ENCODE results near the gene KEL. TPM values are rescaled to one million over a fixed set of nuclear protein-coding genes. Genes with fewer than 3 reads are reported as not detected.

KEL gene
- total and polyA plus RNA-seq, 4 donors, result 0.18 to 81.0 (median 0.36) TPM

GRCh38 chr7:142905759-142906158 is 56.4 kb downstream of the KEL start:
- no peak for DNase-seq (ENCODE audit: low spot score)
- Histone ChIP-seq H3K27ac (ENCODE audit: low read depth in 1 of 2, low read length in 2 of 2) (no peak overlapping the region), H3K27me3 (ENCODE audit: control insufficient read depth in 4 of 4, insufficient read depth in 4 of 4, low read length in 3 of 4) (no peaks in the 10 kb centered on the region), H3K4me1 (ENCODE audit: control insufficient read depth in 4 of 4, insufficient read depth in 4 of 4, low read length in 3 of 4) (no peaks in the 10 kb centered on the region), H3K36me3 (ENCODE audit: control insufficient read depth in 4 of 4, insufficient read depth in 3 of 4, low read depth in 1 of 4, low read length in 3 of 4) (no peaks in the 10 kb centered on the region), H3K9ac (ENCODE audit: low read depth in 1 of 2, low read length in 2 of 2) (no peak overlapping the region), H3K4me3 (ENCODE audit: low read depth in 1 of 3, low read length in 3 of 3) (no peak overlapping the region), H3K9me3 (ENCODE audit: control insufficient read depth in 4 of 4, low read length in 3 of 4) (no peaks in the 10 kb centered on the region)
- WGBS, result 80% methylated on average over 2 of the region's 2 CpGs
- TF ChIP-seq RAD21 (IDR thresholded peaks at IDR 0.05) (no peak), SP1 (IDR thresholded peaks at IDR 0.05) (no peak), EGR1 (IDR thresholded peaks at IDR 0.05; ENCODE audit: low read depth in 2 of 2) (no peak), HNF4G (IDR thresholded peaks at IDR 0.05) (no peak), FOXA2 (IDR thresholded peaks at IDR 0.05) (no peak), TAF1 (conservative IDR thresholded peaks at IDR 0.05) (no peak), GABPA (IDR thresholded peaks at IDR 0.05 in 1 of 2, conservative IDR thresholded peaks at IDR 0.05 in 1 of 2) (no peak), ATF3 (IDR thresholded peaks at IDR 0.05) (no peak)
- TF ChIP-seq, protein P1, sequence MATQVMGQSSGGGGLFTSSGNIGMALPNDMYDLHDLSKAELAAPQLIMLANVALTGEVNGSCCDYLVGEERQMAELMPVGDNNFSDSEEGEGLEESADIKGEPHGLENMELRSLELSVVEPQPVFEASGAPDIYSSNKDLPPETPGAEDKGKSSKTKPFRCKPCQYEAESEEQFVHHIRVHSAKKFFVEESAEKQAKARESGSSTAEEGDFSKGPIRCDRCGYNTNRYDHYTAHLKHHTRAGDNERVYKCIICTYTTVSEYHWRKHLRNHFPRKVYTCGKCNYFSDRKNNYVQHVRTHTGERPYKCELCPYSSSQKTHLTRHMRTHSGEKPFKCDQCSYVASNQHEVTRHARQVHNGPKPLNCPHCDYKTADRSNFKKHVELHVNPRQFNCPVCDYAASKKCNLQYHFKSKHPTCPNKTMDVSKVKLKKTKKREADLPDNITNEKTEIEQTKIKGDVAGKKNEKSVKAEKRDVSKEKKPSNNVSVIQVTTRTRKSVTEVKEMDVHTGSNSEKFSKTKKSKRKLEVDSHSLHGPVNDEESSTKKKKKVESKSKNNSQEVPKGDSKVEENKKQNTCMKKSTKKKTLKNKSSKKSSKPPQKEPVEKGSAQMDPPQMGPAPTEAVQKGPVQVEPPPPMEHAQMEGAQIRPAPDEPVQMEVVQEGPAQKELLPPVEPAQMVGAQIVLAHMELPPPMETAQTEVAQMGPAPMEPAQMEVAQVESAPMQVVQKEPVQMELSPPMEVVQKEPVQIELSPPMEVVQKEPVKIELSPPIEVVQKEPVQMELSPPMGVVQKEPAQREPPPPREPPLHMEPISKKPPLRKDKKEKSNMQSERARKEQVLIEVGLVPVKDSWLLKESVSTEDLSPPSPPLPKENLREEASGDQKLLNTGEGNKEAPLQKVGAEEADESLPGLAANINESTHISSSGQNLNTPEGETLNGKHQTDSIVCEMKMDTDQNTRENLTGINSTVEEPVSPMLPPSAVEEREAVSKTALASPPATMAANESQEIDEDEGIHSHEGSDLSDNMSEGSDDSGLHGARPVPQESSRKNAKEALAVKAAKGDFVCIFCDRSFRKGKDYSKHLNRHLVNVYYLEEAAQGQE (IDR thresholded peaks at IDR 0.05), result no peak
- TF ChIP-seq, protein P2, sequence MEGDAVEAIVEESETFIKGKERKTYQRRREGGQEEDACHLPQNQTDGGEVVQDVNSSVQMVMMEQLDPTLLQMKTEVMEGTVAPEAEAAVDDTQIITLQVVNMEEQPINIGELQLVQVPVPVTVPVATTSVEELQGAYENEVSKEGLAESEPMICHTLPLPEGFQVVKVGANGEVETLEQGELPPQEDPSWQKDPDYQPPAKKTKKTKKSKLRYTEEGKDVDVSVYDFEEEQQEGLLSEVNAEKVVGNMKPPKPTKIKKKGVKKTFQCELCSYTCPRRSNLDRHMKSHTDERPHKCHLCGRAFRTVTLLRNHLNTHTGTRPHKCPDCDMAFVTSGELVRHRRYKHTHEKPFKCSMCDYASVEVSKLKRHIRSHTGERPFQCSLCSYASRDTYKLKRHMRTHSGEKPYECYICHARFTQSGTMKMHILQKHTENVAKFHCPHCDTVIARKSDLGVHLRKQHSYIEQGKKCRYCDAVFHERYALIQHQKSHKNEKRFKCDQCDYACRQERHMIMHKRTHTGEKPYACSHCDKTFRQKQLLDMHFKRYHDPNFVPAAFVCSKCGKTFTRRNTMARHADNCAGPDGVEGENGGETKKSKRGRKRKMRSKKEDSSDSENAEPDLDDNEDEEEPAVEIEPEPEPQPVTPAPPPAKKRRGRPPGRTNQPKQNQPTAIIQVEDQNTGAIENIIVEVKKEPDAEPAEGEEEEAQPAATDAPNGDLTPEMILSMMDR (IDR thresholded peaks at IDR 0.05; ENCODE audit: low read depth, low read length, missing input control), result no peak

DNA sequence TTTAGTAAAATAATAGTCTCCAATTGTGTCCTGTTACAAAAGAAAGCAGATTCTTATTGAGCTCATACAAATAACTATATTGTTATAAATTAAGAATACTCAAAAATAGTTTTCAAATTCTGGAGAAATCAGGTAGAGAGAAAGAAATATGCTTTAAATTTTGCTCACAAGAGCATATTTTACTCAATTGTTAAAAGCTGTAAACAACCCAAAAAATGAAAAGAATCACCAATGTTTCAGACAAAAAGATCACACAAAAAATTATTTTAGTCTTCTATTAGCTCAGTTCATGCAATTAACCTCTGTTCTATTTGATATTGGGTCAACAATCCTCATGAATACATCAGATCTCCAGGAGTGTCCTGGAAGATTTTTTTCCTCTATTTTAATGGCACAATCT is 58.0 kb downstream of the KEL start:
- Histone ChIP-seq H3K27me3 (ENCODE audit: control insufficient read depth in 4 of 4, insufficient read depth in 4 of 4, low read length in 3 of 4) (no peaks in the 10 kb centered on the region), H3K4me3 (ENCODE audit: low read depth in 1 of 3, low read length in 3 of 3) (no peak overlapping the region), H3K36me3 (ENCODE audit: control insufficient read depth in 4 of 4, insufficient read depth in 3 of 4, low read depth in 1 of 4, low read length in 3 of 4) (no peaks in the 10 kb centered on the region), H3K9ac (ENCODE audit: low read depth in 1 of 2, low read length in 2 of 2) (no peak overlapping the region), H3K4me1 (ENCODE audit: control insufficient read depth in 4 of 4, insufficient read depth in 4 of 4, low read length in 3 of 4) (no peaks in the 10 kb centered on the region), H3K9me3 (ENCODE audit: control insufficient read depth in 4 of 4, low read length in 3 of 4) (no peaks in the 10 kb centered on the region), H3K27ac (ENCODE audit: low read depth in 1 of 2, low read length in 2 of 2) (no peak overlapping the region)
- no peak for TF ChIP-seq FOXA1 (IDR thresholded peaks at IDR 0.05)
- TF ChIP-seq, protein P3, sequence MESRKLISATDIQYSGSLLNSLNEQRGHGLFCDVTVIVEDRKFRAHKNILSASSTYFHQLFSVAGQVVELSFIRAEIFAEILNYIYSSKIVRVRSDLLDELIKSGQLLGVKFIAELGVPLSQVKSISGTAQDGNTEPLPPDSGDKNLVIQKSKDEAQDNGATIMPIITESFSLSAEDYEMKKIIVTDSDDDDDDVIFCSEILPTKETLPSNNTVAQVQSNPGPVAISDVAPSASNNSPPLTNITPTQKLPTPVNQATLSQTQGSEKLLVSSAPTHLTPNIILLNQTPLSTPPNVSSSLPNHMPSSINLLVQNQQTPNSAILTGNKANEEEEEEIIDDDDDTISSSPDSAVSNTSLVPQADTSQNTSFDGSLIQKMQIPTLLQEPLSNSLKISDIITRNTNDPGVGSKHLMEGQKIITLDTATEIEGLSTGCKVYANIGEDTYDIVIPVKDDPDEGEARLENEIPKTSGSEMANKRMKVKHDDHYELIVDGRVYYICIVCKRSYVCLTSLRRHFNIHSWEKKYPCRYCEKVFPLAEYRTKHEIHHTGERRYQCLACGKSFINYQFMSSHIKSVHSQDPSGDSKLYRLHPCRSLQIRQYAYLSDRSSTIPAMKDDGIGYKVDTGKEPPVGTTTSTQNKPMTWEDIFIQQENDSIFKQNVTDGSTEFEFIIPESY (IDR thresholded peaks at IDR 0.05), result no peak
- no peak for TF ChIP-seq JUND (IDR thresholded peaks at IDR 0.05)
- TF ChIP-seq, protein P4, sequence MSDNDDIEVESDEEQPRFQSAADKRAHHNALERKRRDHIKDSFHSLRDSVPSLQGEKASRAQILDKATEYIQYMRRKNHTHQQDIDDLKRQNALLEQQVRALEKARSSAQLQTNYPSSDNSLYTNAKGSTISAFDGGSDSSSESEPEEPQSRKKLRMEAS (IDR thresholded peaks at IDR 0.05), result no peak
- no peak for TF ChIP-seq HNF4A (conservative IDR thresholded peaks at IDR 0.05)
- TF ChIP-seq HNF4G (IDR thresholded peaks at IDR 0.05), result no peak
- TF ChIP-seq FOXA2 (IDR thresholded peaks at IDR 0.05), result no peak
- TF ChIP-seq, protein P1 (IDR thresholded peaks at IDR 0.05), result no peak
- TF ChIP-seq RXRA (IDR thresholded peaks at IDR 0.05), result no peak
- TF ChIP-seq ATF3 (IDR thresholded peaks at IDR 0.05), result no peak
- TF ChIP-seq GABPA (IDR thresholded peaks at IDR 0.05 in 1 of 2, conservative IDR thresholded peaks at IDR 0.05 in 1 of 2), result no peak
- no peak for TF ChIP-seq RAD21 (IDR thresholded peaks at IDR 0.05)
- TF ChIP-seq SP1 (IDR thresholded peaks at IDR 0.05), result no peak
- TF ChIP-seq TAF1 (conservative IDR thresholded peaks at IDR 0.05), result no peak
- TF ChIP-seq, protein P2 (IDR thresholded peaks at IDR 0.05; ENCODE audit: low read depth, low read length, missing input control), result no peak
- DNase-seq (ENCODE audit: low spot score), result no peak

Data from liver (tissue), 9 donors.